Measurements from ENCODE around the gene LMBR1. TPM values are rescaled to one million over a fixed set of nuclear protein-coding genes. Genes with fewer than 3 reads are reported as not detected.

LMBR1 gene
- total RNA-seq, 2 experiments from 2014 or later = 47.8 to 52.8 TPM

DNA sequence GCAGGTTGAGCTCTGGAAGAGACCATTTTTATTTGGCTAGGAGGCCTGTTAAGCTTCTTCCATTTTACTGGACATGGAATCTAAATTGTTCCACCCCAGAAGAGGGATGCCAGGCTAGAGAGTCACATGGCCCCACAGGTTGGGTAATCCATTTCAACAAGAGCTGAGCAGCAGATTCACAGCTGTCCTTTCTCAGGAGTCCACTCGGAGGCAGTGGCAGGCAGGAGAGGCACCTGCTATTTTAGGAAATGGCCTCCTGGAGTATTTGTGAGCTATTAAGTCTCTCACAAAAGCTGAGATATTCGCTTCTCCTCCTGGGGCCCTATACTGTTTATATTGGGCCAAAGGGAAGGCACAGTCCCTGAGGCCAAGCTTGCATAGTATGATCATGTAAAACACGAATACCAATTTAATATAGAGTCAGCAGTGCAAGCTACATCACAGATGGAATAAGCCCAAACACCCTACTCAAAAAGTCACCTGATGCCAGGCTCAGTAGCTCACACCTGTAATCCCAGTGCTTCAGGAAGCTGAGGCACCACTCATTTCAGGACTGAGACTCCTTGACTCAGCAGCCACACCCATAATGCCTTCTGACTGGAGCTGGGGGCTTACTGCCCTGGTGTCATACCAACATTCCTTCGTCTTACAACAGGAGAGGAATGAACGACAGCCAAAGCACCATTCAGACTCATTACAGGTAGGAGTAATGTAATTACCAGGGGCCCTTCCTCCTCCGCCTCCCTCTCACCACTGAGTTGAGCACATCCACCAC lies 124.1 kb downstream of the LMBR1 start:
- CTCF ChIA-PET = interaction anchor here (1.1 to 1.2 kb wide), 2 partner anchors 9 to 21 kb away, joined by 3 to 4 read pairs; no protein-coding TSS in a partner anchor
- POLR2A ChIA-PET = no interaction called here

GRCh38 chr7:156766666-156767065 lies 126.3 kb downstream of the LMBR1 start:
- CTCF ChIA-PET = no interaction called here
- POLR2A ChIA-PET = no interaction called here

DNA sequence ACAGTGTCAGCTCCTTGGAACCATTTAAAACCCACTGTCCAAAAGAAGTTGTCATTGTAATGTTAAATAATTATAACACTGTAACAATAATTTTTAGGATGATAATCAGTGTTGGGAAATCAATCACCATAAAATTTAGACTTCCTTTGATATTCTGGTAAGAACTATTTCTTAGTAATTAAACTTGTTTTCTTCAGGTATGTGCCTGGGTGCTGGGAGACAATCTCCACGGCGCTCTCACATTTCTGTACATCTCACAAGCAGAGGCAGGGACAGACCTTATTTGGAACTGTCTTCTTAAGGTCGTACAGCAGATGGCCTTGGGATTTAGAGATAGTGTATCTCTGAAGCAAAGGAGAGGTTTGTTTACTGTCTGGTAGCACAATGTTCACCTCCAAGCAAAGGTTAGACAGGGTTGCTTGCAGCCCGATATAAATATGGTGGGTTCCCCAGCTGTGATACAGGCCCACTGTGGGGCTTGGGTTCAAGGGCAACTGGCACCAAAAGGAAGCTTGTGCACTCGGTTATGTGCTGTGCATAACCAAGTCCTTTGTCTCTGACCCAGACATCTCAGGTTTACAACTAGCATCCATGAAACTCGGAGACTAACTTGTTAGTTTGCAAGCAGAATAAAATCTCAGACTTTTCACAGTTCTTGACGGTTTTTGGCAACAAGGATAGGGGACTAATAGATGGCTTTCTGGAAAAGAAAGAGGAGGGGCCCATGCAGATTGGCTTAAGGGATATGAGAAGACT lies 126.9 kb downstream of the LMBR1 start:
- POLR2A ChIA-PET = no interaction called here
- CTCF ChIA-PET = no interaction called here

GRCh38 chr7:156764766-156765165 lies 128.2 kb downstream of the LMBR1 start:
- CTCF ChIA-PET = no interaction called here
- POLR2A ChIA-PET = no interaction called here

GRCh38 chr7:156764016-156764669 lies 128.8 kb downstream of the LMBR1 start:
- ChIA-PET POLR2A (no interaction called here), CTCF (no interaction called here)

DNA sequence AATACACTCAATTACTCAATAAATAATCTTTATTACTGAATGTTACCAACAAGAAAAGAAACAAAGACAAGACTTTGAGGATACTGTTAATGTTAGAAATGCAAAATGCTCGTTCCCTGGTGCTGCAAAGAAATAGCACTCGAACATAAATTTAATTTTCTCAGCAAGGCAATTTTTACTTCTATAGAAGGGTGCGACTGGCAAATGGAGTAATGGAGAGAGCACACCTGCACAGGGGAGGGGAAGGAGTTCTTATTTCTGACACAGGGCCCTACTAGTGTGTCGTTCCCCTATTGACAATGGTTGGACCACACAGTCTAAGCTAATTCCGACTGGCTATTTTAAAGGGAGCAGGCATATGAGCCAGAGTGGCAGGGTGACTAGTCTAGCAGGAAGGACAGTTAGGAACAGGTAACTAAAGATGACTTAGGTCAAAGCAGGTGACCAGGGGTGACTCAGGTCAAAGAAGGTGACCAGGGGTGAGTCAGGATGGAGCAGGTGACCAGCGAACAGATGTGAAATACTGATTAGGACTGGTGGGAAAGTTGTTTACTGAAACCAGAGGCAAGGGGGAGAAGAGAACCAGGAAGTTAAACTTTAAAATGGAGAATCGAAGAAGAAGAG lies 133.3 kb downstream of the LMBR1 start:
- CTCF ChIA-PET = interaction anchor here (1.0 kb wide), 1 partner anchor 9 kb away, joined by 4 read pairs; no protein-coding TSS in a partner anchor

DNA sequence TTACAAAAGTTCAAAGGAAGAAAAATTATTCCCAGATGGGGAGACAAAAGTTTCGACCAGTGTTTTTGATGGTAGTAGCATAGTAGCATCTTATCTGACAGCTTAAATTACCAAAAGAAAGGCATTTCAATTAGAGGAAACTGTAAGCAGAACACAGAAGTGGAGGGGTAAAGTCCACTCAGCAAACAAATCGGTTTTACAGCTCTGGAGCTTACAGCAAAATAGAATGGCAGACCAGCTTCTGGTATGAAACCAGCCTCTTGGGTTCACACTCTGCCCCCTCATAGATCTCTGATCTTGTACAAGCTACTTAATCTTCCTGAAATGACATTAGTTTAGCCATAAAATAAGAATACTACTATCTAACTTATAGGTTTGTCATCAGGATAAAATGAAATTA lies 133.8 kb downstream of the LMBR1 start:
- ChIA-PET POLR2A (no interaction called here), CTCF (interaction anchor here (1.0 kb wide), 1 partner anchor 9 kb away, joined by 4 read pairs; no protein-coding TSS in a partner anchor)

More for the DNA sequence above, 133.3 kb downstream of the LMBR1 start:
- POLR2A ChIA-PET = no interaction called here

DNA sequence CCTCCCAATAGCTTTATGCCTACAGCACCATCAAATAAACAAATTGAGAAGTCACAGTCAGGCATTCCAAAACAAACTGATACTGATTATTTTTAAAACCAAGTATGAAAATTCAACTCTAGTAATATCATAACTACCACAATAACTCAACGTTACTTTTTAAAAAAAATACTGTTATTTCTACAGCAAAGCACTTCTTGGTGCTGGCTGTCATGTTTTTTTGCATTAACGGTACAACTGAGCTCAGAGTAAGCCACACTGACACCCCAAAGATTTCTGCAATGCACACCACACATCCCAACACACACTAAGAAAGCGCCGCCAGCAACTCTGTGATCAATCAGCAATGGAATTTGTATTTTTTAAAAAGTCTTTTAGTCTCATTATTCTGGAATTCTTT lies 138.8 kb downstream of the LMBR1 start:
- ChIA-PET CTCF (no interaction called here), POLR2A (no interaction called here)

DNA sequence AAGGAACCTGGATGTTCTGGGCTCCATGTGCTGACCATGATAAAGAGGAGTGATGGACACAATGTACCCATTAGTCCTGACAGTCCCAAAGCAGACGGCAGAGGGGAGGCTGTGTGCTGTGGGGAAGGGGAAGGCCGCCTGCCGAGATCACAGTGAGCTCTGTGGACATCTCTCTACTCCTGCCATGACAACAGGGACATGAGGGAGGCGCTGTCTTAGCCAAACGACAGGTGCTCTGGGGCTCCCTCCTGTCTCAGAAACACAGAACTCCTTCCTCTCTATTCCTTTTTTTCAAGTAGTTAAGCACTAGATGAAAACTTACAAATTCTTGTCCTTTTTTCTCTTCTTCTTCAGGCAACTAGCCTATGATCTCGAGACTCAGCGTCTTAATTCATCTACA lies 139.4 kb downstream of the LMBR1 start:
- ChIA-PET CTCF (no interaction called here), POLR2A (no interaction called here)

- ChIA-PET CTCF (no interaction called here), POLR2A (no interaction called here)
Measured at GRCh38 chr7:156753229-156753560, 139.8 kb downstream of the LMBR1 start.

- ChIA-PET POLR2A (no interaction called here), CTCF (no interaction called here)
Measured at GRCh38 chr7:156752367-156753228, 140.4 kb downstream of the LMBR1 start.

GRCh38 chr7:156751319-156751718 lies 141.7 kb downstream of the LMBR1 start:
- POLR2A ChIA-PET = no interaction called here
- CTCF ChIA-PET = interaction anchor here (1.1 kb wide), 2 partner anchors 25 to 66 kb away, joined by 3 read pairs; no protein-coding TSS in a partner anchor

DNA sequence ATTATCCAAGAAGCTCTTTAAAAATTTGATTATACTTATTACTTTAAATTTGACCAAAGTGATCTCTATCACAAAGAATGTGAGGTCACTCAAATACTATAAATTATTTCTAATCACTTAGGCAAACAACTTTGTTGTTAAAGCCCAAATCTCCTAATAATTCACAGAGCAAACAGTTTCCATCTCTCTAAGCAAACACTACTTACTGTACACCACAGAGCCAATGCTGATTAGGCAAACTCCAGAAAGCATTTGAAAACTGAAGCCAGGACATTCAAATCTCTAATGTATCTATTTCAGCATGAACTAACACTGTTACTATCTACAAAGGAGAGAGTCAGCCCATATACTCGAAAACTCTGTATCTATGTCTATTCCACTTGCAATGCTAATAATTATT lies 145.3 kb downstream of the LMBR1 start:
- CTCF ChIA-PET = interaction anchor here (1.5 kb wide), 1 partner anchor 22 kb away, joined by 3 read pairs; no protein-coding TSS in a partner anchor

DNA sequence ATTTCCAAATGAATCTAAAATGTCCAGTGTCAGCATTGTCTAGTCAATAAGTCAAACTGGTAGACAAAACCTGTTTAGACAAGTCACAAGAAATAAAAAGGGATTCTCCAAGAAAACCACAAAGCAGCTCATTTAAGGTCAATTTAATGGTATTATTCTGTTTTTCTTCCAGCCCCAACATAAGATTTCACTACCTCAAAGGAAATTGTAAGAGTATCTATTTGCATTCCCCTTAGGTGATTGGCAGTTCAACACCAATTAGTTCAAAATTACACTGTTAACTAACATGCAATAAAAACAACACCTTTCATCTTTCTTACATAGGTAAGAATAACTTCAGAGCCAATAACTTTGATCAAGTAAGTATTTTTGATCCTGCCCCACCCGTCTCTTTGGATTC lies 146.1 kb downstream of the LMBR1 start:
- ChIA-PET CTCF (interaction anchor here (1.5 kb wide), 1 partner anchor 23 kb away, joined by 3 read pairs; no protein-coding TSS in a partner anchor), POLR2A (no interaction called here)

More for the DNA sequence above, 145.3 kb downstream of the LMBR1 start:
- POLR2A ChIA-PET = no interaction called here

DNA sequence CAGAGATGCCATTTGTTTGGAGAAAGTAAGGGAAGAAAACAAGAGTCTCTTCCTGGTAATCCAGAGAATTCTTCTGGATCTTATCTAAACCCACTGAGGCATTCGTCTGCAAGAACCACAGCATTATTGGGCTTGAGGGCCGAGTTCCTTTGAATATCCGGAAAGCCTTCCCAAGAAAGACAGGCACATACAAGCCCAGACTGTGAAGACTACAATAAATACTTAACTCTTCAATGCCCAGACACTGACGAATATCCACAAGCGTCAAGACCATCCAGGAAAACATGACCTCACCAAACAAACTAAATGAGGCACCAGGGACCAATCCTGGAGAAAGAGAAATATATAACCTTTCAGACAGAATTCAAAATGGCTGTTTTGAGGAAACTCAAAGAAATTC lies 153.4 kb downstream of the LMBR1 start:
- POLR2A ChIA-PET = no interaction called here
- CTCF ChIA-PET = no interaction called here

DNA sequence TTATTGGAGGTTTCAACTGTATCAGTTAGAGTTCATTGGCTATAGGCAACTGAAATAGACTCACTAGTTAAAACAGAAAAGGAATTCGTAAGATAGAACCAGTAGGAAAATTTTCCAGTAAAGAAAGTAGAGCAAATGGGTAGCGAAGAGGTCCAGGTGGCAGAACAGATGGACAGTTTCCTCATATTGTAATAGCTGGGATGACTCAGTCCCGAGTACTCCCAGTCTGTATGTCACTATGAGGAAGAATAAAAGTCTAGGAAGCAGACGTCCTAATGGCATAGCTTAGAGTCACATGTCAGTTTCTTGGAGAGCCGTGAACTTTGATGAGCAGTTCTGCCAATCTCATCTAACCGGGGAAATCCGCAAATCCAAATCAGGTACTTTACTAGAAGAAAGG lies 157.1 kb downstream of the LMBR1 start:
- POLR2A ChIA-PET = no interaction called here
- CTCF ChIA-PET = no interaction called here

GRCh38 chr7:156733638-156734037 lies 159.3 kb downstream of the LMBR1 start:
- ChIA-PET CTCF (no interaction called here), POLR2A (no interaction called here)

- ChIA-PET CTCF (interaction anchor here (1.0 kb wide), 1 partner anchor 18 kb away, joined by 4 read pairs; no protein-coding TSS in a partner anchor), POLR2A (no interaction called here)
Measured at GRCh38 chr7:156732091-156732625, 160.8 kb downstream of the LMBR1 start.

- POLR2A ChIA-PET = no interaction called here
- CTCF ChIA-PET = interaction anchor here (1.0 kb wide), 1 partner anchor 18 kb away, joined by 4 read pairs; no protein-coding TSS in a partner anchor
Measured at GRCh38 chr7:156731651-156732050, 161.3 kb downstream of the LMBR1 start.
